Measurements from ENCODE around the gene NR4A2.

NR4A2 gene

DNA sequence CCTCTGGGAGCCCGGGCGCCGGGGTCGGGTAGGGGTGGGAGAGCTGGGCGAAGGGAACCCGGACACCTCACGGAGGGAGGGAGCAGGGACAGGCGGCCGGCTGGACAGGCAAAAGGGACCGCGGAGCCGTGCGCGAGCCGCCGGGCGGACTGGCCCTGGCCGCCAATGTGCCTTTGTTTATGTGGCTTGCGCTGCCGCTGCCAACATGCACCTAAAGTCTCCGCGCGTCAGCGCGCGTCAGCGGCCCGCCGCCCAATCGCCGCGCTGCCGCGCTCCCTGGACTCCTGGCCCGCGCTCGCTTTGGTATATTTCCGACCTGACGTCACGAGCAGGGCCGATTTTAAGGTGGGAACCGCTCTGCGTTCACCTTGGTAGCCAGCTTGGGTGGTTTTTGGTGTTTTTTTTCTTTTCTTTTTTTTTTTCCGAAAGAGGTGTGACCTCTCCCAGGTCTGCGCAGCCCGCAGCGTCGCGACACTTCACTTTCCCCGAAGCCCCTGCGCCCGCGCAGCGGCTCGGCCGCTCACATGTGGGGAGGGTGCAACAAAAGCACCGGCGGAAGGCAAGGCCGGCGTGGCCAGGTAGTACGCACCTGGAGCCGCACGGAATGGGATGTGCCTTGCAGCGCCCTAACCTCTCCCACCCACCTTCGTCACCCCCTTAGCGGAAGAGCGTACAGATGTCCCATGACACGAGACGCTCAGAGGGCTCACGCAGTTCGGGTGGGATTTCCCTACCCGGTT is at the start of gene NR4A2:
Gene NR4A2 (minus strand): TSS at position 188 of the 740 bp plus-strand sequence. CDS start 2,535 bp downstream, outside the sequence.
- peak; percentile 96 for DNase-seq

GRCh38 chr2:156380117-156380645 is 47.7 kb upstream of the NR4A2 start:
- DNase-seq = no peak

- no peak for DNase-seq
These were observed 47.2 kb upstream of the NR4A2 start for GRCh38 chr2:156379714-156380113.

DNA sequence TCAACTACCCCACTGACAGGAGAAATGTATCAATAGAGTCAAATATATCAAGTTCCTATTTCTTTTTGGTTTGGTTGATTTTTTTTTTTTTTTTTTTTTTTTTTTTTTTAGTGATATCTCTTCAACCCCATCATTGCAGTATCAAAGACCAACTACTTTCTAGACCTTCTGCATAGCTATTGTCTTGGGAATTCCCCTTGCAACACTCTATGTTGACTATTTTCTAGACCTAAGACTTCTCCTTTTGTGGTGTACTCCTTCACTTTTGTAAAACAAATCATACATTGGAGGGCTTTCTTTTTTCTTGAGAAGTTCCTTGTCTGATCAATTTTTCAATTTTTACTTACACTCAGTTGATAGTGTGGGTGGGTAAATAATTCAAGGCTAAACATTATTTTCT is 46.5 kb upstream of the NR4A2 start:
- DNase-seq = no peak

DNA sequence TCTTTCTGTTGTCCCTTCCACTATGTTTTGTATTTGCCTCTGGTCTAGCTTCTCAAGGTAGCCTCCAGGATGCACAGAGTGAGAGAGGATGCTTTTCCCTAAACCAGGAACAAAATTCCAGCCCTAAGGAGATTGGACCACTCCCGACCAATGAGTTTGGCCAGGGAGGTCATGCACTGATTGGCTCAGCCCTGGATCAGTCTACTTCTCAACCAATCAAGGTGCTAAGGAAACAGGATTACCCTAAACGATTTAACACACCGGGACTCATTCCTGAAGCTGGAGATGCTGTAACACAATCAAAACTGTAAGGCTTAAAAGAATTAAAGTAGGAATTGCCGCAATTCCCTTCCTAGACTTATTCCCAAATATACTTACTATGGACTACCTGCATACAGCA is 34.2 kb upstream of the NR4A2 start:
- DNase-seq = no peak

DNA sequence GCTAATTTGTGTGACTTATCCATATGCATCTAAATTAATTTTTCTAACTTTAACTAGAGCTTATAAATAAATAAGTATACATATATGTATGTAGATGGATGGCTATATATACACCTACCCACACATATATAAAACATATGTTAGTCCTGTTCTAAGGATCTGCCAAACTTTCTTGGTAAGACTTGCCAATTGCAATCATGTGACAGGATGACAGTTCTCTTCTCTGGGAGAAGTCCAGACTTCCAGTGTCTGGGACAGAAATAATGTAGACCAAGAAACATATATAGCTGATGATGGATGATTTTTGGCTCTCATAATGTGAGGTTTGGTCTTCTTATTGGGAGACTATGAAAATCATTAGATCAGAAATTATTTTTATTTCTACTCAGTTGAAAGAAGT is 30.6 kb upstream of the NR4A2 start:
- DNase-seq = no peak

DNA sequence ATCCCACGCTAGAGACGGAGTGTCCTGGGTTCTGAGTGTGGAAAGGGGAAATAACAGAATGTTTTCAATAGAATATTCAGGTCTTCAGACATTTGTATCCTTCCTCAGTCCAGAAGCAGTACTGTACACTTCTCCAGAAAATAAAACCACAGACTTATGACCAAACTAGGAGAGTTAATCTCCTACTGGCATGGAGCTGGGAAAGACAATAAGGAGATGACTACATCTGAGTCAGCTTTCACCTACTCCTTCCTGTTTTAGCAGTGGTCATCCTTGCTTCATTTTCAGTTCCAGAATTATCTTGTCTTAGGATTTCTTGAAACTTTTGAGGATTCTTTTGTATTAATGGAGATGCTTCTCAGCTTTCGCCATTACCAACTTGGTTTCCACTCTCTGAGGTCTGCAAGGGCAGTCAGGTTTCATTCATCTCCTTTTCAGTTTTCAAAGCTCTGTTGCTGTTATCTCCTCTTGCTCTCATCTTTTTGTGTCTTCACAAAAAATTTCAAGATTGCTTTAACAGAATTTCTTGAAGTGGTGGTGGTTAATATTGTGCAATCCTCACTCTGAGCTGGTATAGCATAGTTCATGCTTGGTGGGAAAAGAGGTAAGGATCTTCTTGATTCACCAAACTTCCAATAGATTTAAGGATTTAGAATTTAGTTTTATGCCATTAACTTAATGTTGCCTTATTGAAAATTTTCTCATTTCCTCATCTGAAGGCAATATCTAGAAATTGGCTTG is 23.7 kb upstream of the NR4A2 start:
- DNase-seq = no peak

DNA sequence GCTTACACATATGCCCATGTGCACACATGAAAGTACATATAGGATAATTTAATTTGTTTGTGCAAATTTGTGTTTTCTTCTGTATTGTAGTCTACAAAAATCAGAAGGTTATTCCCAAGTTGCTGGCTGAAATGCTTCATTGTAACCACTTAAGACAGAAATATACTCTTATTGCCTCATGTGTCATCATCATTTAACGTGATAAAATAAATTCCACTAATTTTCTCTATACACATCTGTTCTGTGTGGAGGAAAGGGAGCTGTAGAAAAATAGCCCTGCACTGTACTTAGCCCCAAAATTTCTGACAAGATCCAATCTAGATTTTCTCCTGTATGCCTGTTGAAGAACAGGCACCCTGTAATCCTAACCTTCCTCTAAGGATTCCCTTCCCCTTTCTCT is 20.4 kb upstream of the NR4A2 start:
- no peak for DNase-seq

DNA sequence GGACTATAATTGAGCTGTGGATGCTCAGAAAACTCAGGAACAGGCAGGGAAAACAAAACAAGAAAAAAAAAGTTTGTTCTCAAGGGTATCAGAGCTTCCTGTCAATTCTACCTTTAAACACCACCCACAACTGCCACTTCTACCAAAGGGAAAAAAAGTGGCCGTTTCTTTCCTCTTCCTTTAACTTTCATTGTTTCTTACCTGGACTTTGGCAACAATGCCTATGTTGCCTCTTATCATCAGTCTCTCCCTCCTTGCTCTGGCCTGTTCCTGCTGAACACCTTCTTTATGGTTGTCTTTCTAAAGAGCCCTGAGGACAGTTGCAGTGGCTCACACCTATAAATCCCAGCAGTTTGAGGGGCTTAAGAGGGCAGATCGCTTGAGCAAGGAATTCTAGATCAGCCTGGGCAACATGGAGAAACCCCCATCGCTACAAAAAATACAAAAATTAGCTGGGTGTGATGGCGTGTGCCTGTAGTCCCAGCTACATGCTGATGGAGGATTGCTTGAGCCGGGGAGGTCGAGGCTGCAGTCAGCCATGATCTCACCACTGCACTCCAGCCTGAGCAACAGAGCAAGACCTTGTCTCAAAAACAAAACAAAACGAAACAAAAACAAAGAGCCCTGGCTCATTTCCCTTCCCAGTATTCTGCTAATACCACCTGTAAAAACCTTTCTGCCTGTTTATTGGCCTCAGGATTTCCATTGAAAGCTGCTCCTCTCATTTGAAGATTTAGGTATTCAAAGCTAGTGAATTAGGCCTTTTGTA is 18.0 kb upstream of the NR4A2 start:
- no peak for DNase-seq

- DNase-seq = no peak
These were observed 17.1 kb upstream of the NR4A2 start for GRCh38 chr2:156349605-156350004.

DNA sequence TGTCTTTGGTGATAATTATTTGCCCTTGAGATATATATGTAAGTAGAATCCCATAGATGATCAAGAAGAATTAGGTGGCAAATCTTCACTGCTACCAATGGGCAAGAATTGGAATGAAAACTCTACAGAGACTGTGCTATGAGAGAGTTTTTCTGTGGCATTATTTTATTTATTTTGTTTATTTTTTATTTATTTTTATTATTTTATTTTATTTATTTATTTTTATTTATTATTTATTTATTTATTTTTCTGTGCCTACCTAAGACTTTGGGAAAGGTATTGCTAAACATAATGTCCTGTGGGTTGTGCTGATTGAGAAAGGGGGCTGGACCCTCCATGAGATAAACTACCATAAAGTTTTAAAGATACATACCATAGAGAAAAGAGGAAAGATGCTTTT is 16.6 kb upstream of the NR4A2 start:
- no peak for DNase-seq

- DNase-seq = no peak
These were observed 14.9 kb upstream of the NR4A2 start for GRCh38 chr2:156347431-156347830.

GRCh38 chr2:156346731-156347130 is 14.2 kb upstream of the NR4A2 start:
- no peak for DNase-seq

GRCh38 chr2:156345582-156345981 is 13.1 kb upstream of the NR4A2 start:
- DNase-seq = no peak

- no peak for DNase-seq
These were observed 11.4 kb upstream of the NR4A2 start for GRCh38 chr2:156343940-156344301.

- no peak for DNase-seq
These were observed 10.8 kb upstream of the NR4A2 start for GRCh38 chr2:156343096-156343939.

- DNase-seq = peak; percentile 95
These were observed 10.0 kb upstream of the NR4A2 start for GRCh38 chr2:156342254-156343095.

DNA sequence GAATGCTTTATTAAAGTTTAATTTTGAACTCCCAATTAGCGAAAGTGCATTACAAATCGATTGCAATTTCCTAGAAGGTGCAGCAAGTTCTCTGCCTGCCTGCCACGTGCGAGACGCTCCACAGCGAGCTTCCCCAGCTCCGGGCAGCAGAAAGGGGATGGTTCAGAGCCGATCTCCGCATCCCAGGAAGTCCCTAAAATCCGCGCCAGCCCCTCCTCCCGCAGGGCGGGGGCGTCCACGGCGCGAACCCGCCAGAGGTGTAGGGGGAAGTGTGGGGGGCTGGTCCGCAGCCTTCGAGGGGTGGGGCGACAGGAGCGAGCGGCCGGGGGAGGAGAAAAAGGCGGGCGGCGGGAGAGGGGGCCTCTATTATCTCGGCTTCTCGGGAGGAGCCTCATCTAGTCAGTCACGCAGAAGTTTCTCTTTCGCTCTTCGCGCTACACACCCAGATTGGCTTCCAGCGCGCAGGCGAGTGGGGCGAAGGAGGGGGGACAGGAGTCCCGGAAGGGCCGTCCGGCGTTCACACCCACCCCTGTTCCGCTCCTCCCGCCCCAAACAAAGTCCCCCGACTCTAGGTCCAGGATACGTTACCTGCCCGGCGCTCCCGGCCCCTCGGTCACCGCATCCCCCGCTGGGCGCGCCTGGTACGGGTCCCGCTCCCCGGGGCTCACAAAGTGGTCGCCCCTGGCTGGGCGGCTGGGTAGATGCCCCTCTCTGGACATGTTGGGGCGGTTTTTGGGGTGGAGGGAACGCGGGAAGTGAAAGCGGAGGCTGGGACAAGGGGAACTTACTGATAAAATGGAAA is 9.1 kb upstream of the NR4A2 start:
- peak; percentile 94 for DNase-seq

- peak; percentile 78 for DNase-seq
These were observed 8.4 kb upstream of the NR4A2 start for GRCh38 chr2:156340804-156341451.

DNA sequence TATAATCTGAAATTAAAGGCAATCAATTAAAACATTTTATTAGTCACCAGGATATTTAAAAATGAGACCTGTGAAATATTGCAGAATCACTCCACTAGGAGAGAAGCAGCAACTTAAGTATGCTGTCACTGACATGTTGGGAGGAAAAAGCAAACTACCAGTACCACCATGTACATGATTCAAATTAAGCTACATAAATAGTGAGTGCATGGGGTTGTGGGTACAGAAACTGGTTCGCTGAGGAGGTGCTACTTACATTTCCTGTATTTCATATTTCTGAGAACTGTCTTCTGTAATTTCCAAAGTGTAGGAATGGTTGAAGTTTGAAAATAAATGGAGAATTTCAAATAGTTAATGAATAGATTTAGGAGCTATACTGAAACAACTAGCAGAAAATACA is 7.9 kb upstream of the NR4A2 start:
- no peak for DNase-seq
